Tibial nerve (tissue), 4 donors: ENCODE results near the gene POMP.

Experiments used
- CTCF ChIP-seq, 5 experiments: fragments of 200-600 bp in 3 of 5; fragments of 450-650 bp in 2 of 5; sonication (generic) in 3 of 5; IDR thresholded peaks; one replicate each; pipeline ENCODE4 v1.5.1; 2016 to 2019; ENCODE audit warnings: antibody characterized with exemption in 5 of 5, mild to moderate bottlenecking in 3 of 5, moderate library complexity in 2 of 5
- EP300 ChIP-seq, 2 donors: sonication (generic); formaldehyde crosslinking; IDR thresholded peaks; one replicate each; pipeline ENCODE4 v1.6.1; 2017; ENCODE audit warnings: antibody characterized with exemption in 2 of 2, mild to moderate bottlenecking in 1 of 2
- POLR2A ChIP-seq, 2 donors: fragments of 450-650 bp; IDR thresholded peaks; one replicate each; pipeline ENCODE4 v1.6.1; 2017; ENCODE audit warnings: antibody characterized with exemption in 2 of 2, mild to moderate bottlenecking in 2 of 2, moderate library complexity in 2 of 2

DNA sequence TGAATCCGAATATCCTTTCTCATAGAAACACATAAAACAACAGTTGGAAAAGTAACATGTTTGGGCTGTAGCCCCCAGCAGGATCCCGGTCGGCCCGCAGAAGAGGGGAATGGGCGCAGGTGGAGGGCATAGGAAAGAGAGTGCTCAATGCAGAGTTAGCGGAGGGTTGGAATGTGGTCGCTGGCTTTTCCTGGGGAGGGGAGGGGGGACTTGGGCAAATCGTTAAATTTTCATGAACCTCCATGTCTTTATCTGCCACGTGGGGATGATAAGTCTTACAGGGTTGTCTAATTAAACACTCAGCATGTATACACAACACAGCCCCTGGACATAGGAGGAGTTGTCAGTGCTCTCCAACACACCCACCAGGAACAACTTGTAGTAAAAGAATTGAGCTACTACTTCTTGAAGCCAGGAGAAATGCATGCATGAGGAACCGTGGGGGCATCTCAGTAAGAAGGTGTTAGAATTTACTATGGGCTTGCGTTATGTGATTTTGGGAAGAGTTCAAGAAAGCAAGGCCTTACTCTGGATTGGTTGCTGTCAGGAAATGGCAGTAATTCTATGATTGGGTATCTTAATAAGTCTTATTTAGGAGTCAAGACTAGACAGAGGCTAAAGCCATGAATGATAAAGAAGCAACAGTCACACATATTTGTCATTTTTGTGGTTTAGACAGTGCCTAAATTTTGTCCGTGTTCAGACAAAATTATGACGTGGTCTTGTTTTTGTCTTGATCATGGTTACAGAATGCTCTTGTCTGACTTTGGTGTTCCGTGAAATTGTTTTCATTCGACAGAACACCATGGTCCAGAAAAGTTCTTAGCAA is 60.5 kb downstream of the POMP start:
- TF ChIP-seq CTCF (IDR thresholded peaks at IDR 0.05), result no peak
- TF ChIP-seq EP300 (IDR thresholded peaks at IDR 0.05), result no peak
- TF ChIP-seq POLR2A (IDR thresholded peaks at IDR 0.05), result no peak
